D721Med (cell line): Measurements from ENCODE around the gene TOLLIP.

Experiments used
- DNase-seq: peaks from one replicate; pipeline ENCODE4 v3.0.0; 2011; ENCODE audit warnings: low spot score; ENCODE audit not compliant: insufficient read length
- FAIRE-seq: peaks from 2 replicates; lab custom pipeline; 2011; peaks lifted over from hg19 to GRCh38; lab: Jason Lieb, UNC
- TF ChIP-seq, protein P1 (sequence below): IDR thresholded peaks from 2 replicates; pipeline ENCODE4 v1.5.1; 2012; ENCODE audit warnings: mild to moderate bottlenecking, control low read depth; ENCODE audit not compliant: insufficient read depth; ENCODE audit errors: missing control alignments

TOLLIP gene

GRCh38 chr11:1237128-1237580, 72.3 kb downstream of the TOLLIP start:
- TF ChIP-seq, protein P1, sequence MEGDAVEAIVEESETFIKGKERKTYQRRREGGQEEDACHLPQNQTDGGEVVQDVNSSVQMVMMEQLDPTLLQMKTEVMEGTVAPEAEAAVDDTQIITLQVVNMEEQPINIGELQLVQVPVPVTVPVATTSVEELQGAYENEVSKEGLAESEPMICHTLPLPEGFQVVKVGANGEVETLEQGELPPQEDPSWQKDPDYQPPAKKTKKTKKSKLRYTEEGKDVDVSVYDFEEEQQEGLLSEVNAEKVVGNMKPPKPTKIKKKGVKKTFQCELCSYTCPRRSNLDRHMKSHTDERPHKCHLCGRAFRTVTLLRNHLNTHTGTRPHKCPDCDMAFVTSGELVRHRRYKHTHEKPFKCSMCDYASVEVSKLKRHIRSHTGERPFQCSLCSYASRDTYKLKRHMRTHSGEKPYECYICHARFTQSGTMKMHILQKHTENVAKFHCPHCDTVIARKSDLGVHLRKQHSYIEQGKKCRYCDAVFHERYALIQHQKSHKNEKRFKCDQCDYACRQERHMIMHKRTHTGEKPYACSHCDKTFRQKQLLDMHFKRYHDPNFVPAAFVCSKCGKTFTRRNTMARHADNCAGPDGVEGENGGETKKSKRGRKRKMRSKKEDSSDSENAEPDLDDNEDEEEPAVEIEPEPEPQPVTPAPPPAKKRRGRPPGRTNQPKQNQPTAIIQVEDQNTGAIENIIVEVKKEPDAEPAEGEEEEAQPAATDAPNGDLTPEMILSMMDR = no peak
- DNase-seq (no peak), FAIRE-seq (no peak)

- DNase-seq = no peak
- no peak for FAIRE-seq
- TF ChIP-seq, protein P1 = no peak
Measured at GRCh38 chr11:1236316-1237127, 72.9 kb downstream of the TOLLIP start.

- FAIRE-seq (no peak), DNase-seq (no peak)
- TF ChIP-seq, protein P1 = no peak
Measured at GRCh38 chr11:1235901-1236315, 73.5 kb downstream of the TOLLIP start.

DNA sequence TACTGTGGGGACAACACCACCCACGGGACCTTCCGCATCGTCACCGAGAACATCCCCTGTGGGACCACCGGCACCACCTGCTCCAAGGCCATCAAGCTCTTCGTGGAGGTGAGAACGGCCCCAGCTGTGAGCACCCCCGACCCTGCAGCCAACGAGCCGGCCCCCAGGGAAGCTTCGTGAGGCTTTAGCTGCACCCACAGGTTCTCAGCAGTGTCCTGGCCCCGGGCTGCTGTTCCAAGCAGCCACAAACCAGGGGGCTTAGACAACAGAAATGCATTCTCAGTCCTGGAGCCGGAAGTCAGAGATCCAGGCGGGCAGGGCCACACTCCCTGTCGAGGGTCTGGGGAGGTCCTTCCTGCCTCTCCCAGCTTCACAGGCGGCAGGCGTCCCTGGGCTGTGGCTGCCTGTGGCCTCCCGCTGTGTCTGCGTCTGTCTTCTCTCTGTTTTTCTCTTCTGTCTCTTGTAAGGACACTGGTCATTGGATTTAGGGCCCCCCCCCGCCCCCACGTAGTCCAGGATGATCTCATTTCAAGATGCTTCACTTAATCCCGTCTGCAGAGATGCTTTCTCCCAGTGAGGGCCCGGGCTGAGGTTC, 74.0 kb downstream of the TOLLIP start:
- FAIRE-seq = no peak
- TF ChIP-seq, protein P1 = no peak
- no peak for DNase-seq

DNA sequence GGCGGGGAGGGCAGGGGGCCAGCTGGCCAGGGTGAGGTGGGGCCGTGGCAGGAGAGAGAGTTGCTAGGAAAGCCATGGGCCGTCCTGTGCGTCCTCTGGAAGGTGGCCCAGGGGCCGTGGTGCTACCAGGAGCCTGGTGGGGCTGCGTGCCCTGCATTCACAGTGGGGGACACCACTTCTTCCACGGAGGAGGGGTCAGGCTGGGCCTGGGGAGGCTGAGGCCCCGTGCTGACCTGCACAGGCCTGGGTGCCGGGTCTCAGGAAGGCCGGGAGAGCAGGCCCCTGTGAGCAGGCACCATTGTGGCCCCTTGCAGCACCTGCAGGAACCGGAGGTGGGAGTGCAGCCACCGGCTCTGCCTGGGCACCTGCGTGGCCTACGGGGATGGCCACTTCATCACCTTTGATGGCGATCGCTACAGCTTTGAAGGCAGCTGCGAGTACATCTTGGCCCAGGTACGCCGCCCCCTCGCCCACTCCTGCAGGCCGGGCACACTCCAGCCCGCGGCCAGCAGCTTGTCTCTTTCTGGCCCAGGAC, 74.6 kb downstream of the TOLLIP start:
- TF ChIP-seq, protein P1 = no peak
- FAIRE-seq = no peak
- no peak for DNase-seq

- no peak for DNase-seq
- no peak for FAIRE-seq
- TF ChIP-seq, protein P1 = no peak
Measured at GRCh38 chr11:1234054-1234720, 75.2 kb downstream of the TOLLIP start.
